T follicular helper cell (primary cell): ENCODE results near the gene ECM2.

Experiments used
- DNase-seq: peaks from one replicate; pipeline ENCODE4 v3.0.0-alpha.2; 2020; ENCODE audit warnings: low read depth

ECM2 gene

DNA sequence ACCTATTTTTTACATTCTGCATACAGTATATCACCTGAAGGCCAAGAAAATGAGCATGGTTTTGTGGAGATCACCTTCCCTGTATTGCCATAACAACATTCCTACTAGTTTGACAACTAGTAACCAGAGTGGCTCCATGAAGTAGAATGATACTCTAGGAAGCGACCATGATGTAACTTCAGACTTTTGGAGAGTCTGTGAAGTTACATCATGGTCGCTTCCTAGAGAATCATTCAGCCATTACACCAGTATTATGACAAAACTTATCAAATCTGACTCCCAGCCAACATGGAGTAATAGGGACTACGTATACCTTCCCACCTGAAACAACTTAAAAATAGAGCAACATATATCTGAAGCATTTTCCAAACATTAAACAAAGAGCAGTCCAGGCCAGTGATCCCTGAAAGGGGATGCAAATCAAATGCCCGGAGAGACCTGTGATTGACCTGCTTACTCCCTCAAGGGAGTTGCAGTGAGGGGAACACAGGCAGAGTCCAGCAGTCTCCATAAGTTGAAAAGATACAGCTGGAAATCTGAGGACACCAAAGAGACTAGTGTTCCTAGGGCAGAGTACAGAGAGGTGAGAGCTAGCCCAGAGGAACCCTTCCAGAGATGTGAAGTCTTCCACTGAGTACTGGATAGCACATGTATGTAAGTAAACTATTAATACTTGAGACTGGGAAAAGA lies 7.8 kb downstream of the ECM2 start:
- DNase-seq: no peak

- no peak for DNase-seq
These were observed 8.4 kb downstream of the ECM2 start for GRCh38 chr9:92527291-92527828.

DNA sequence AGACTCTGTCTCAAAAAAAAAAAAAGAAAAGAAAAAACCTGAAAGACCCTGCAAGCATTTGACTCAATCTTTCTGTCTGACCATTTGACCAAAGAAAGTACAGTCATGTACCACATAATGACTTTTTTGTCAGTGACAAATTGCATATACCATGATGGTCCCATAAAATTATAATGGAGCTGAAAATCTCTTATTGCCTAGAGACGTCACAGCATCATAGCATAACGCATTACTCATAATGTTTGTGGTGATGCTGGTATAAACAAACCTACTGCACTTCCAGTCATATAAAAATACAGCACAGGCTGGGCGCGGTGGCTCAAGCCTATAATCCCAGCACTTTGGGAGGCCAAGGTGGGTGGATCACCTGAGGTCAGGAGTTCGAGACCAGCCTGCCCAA lies 10.5 kb downstream of the ECM2 start:
- no peak for DNase-seq

GRCh38 chr9:92524881-92525280 lies 10.9 kb downstream of the ECM2 start:
- no peak for DNase-seq

DNA sequence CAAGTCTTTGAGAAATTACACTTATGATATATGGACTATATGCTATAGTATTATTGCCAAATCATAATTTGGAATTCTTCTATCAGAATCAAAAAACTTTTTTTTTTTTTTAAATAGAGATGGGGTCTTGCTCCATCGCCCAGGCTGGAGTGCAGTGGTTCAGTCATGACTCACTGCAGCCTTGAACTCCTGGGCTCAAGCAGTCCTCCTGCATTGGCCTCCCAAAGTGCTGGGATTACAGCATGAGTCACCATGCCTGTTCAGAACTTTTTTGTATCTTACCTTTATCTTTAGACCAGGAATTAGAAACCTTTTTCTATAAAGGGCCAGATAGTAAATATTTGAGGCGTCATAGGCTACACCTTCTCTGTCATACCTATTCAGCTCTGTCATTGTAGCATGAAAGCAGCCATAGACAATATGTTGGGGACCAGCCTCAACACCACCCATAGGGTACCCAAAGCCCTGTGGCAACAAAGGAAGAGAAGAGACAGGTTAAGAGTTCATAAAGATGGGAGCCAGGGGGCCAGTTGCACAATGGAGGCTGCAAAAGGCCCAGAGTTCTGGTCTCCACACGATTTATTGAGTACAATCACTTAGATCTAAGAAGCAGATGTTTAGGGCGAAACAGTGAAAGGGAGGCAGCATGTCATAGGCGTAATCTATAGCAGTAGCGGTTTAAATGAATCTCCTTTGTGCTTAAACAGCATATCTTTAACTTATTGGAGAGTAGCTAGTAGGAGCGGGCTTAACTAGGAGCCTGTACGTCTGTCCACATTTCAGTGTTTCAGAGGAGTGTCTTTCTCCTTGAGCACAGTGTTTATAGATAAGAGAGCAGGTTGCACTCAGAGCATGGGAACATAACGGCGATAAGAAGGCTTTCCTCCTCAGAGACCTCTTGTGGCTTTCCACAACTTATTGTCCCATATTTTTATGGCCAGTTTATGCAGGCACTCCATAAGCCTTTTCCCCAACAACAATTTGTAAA lies 12.5 kb downstream of the ECM2 start:
- no peak for DNase-seq

DNA sequence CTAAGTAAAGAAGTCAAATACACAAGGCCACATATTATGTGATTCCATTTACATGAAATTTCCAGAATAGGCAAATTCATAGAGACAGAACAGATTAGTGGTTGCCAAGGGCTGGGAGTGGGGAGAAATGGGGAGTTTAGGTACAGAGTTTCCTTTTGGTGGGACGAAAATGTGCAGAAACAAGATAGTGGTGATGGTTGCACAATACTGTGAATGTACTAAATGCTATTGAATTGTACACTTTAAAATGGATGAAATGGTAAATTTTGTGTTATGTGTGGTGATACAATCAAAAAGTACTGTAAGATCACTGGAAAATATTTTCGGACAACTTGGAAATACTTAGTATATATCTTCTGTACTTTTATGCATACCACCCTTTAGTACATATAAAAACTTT lies 15.0 kb downstream of the ECM2 start:
- no peak for DNase-seq

DNA sequence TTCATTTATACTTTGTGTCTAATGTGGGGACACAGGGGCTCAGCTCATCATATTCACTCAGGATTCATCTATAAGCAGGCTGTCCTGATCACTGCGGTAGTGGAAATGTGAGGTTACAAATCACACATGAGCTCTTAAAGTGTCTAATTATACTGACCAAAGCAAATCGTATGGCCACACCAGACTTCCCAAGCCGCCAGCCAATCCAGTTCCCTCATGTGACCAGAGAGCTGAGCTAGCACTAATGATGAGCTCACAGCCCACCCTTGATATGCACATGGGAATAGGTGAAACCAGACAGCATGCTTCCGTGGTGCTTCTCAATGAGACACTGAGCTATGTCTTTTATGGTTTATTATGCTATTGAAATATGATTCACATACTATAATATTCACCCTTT lies 17.6 kb downstream of the ECM2 start:
- DNase-seq: no peak

DNA sequence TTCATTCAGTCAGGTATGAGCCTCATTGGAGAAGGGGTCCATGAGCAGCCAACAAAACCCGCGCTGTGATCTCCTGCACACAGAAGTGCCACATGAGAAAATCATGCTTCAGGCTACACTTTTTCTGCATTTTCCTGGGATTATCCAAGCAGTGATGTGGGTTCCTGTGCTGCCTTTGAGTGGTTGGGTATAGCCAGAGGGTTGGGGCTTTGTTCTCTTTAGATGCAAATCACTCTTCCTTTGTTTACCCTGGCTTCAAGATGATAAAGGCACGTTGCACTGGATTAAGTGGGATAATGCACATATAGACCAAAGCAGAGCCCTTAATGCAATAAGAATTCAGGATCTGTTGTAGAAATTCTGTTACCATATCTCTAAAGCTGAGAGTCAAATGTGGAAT lies 18.7 kb downstream of the ECM2 start:
- no peak for DNase-seq

DNA sequence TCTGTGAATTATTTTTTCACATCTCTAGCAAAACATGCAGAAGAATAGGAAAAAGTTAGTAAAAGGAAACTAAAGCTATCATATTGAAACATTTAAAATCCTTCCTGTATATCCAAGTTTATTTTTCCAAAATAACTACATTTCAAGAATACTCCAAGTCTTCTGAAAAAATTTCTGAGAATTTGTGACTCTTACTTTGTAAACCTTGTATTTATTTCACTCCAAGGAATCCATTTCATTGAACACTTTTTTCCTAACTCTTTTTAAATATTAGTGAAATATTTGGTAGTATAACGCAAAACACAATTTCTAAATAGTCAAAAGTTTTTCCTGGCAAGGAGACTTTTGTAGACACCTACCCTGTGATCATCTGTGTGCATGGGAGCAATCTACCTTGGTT lies 19.3 kb downstream of the ECM2 start:
- no peak for DNase-seq

DNA sequence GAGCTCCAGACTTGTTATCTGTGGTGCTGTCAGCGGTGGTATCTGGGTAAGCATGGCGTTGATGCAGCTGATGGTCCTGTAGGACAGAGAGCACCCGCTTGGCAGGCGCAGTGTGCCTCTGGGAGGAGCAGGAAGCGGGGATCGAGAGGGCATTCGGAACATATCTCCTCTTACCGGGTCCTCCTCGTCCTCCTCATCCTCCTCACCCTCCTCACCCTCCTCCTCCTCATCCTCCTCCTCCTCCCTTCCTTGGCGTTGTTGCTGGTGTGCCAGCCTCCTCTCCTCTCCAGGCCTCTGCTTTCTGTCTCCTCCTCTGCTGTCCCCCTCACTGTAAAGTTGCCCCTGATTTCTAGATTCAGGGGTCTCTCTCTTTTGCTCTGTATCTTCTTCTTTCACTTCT lies 21.2 kb downstream of the ECM2 start:
- DNase-seq: no peak

DNA sequence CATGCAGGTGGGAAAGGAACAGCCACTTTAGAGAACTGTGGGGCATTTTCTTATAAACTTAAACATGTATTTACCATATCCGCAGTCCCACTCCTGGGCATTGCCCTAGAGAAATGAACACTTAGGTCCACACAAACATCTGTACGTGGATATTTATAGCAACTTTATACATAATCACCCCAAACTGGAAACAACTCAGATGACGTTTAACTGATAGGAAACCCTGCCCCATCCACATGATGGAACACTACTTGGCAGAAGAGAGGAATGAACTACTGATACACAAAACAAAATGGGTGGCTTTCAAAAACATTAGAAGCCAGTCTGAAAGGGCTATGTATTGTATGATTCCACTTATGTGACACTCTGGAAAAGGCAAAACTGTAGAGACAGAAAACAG lies 22.4 kb downstream of the ECM2 start:
- no peak for DNase-seq

DNA sequence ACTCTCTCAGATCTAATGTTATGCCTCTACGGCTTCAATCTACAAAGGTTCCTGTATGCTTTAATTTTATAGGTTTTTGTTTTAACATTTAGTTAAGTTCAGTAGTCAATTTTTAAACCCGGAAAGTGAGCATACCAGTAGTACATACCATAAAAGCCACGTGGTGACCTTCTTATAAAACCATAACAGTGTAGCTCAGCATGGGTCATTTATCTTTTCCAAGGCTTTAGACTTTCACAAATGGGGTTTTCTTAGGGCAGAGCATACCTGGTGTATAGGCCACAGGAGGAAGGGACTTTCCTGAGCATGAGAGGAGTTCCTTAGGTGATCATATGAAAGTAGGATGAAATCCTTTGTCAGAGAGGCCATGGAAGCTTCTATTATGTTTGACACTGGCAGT lies 23.2 kb downstream of the ECM2 start:
- DNase-seq: no peak

DNA sequence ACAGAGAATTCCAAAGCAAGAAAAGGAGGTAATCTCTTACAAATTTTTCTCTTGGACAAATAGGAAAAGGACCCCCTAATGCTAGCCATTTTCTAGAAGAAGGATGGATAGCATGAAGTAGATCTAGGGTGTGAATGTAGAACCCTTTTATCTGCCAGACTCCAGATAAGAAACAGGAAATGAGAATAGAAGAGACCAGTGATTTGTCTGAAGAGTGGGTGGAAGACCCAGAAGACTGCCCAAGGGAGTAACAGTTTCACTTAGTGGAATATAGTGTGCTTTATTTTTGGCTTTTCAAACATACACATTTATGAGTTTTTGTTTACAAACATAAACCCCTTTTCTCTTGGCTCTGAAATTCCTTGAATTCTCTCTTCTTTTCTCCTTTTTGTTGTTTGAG lies 25.0 kb downstream of the ECM2 start:
- no peak for DNase-seq

DNA sequence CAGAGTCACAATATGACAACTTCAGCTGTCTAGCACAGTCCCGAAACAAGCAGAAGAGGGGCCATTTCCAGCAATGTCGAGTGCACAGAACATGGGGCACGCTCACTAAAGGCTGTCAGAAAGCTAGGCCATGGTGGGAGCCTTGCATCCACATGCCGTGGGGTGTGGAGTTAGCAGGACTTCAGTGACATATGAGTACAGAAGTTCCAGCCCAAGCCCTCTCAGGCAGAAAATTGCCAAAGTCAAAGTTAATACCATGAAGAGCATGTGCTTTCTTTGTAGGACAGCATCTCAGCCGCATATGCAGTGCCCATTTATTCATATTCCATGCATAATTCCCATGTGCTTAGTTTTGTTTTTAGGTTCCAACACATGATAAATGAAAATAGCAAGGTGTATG lies 26.7 kb downstream of the ECM2 start:
- no peak for DNase-seq

GRCh38 chr9:92508018-92508820 lies 27.6 kb downstream of the ECM2 start:
- DNase-seq: no peak

- no peak for DNase-seq
These were observed 28.3 kb downstream of the ECM2 start for GRCh38 chr9:92507496-92507895.

DNA sequence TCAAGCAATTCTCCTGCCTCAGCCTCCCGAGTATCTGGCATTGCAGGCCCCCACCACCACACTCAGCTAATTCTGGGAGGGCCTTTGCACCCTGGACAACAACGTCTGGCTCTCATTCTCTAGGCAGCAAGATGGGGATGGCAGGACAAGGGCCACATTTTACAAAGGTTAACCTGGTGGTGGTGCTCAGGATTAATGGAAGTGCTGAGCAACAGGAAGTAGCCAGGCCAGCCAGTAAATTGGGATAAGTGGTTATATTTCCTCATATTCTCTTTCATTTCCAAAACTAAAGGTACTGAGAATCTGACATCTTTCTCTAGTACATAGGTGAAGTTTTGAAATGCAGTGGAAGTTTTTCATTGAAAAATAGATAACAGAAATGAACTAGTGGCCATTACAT lies 28.8 kb downstream of the ECM2 start:
- no peak for DNase-seq

GRCh38 chr9:92506184-92506857 lies 29.5 kb downstream of the ECM2 start:
- DNase-seq: no peak

- DNase-seq: no peak
These were observed 30.9 kb downstream of the ECM2 start for GRCh38 chr9:92504881-92505280.

DNA sequence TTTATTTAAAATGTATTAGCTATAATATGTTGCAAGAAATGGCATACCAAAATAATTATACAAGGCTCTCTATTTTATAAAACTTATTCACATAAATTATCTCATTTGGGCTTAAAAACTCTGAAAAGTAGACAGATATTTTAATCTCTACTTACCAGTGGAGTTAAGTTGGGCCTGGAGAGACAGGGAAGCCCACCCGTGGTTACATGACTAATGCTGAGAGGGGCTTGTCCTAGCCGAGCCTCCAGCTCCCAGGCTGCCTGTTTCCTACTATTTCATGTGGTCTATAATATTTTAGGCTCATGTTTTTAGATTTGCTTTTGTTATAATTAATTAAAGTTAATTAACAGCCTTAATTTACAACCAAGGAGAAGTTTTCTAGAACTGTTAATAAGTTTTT lies 32.6 kb downstream of the ECM2 start:
- DNase-seq: no peak

- DNase-seq: no peak
These were observed 34.0 kb downstream of the ECM2 start for GRCh38 chr9:92501671-92502393.
